ENCODE results near the gene CD164.

DNA sequence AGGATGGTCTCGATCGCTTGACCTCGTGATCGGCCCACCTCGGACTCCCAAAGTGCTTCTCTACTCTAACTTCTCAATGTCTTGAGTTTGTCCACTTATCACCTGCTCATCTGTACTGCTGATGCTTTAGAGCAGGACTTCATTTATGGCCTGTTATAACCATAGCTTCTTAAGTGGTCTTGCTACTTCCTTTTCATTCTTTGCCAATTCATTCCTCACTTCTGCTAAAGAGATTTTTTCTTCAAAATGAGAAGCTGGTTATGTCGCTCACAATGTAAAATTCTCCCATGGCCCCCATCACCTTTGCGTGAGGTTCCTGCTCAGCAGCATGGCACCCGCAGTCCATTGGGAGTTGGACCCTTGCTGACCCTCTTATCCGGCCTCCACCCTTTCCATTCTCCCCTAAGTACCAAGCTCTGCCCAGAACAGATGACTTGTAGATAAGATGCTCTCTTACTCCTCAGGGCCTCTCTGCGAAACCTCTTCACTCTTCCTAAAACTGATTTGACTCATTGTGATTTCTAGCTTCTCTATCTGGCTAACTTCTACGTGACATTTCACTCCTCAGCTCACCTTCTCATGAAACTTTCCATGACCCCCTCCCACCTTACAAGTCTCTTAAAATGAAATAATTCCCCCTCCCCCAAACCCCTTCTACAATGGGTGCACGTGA lies 13.9 kb upstream of the CD164 start:
- TF ChIP-seq, protein P1, sequence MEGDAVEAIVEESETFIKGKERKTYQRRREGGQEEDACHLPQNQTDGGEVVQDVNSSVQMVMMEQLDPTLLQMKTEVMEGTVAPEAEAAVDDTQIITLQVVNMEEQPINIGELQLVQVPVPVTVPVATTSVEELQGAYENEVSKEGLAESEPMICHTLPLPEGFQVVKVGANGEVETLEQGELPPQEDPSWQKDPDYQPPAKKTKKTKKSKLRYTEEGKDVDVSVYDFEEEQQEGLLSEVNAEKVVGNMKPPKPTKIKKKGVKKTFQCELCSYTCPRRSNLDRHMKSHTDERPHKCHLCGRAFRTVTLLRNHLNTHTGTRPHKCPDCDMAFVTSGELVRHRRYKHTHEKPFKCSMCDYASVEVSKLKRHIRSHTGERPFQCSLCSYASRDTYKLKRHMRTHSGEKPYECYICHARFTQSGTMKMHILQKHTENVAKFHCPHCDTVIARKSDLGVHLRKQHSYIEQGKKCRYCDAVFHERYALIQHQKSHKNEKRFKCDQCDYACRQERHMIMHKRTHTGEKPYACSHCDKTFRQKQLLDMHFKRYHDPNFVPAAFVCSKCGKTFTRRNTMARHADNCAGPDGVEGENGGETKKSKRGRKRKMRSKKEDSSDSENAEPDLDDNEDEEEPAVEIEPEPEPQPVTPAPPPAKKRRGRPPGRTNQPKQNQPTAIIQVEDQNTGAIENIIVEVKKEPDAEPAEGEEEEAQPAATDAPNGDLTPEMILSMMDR (conservative IDR thresholded peaks at IDR 0.05) = no peak
- TF ChIP-seq ZFX (IDR thresholded peaks at IDR 0.05) = no peak
